ENCODE results near the gene EHD3. TPM values are rescaled to one million over a fixed set of nuclear protein-coding genes. Genes with fewer than 3 reads are reported as not detected.
"Not testable (repeated sequence)": the region's sequence is repeated elsewhere in the genome, so short reads cannot be mapped to it uniquely, and the experiment has no call there.

EHD3 gene
- polyA plus RNA-seq, 1 donor, result 3.6 TPM

- DNase-seq, result no peak
Observed at GRCh38 chr2:31256611-31257382, 22.8 kb downstream of the EHD3 start.

- DNase-seq, result no peak
Observed at GRCh38 chr2:31258351-31258750, 24.4 kb downstream of the EHD3 start.

GRCh38 chr2:31259075-31259474 lies 25.1 kb downstream of the EHD3 start:
- DNase-seq, result no peak

GRCh38 chr2:31260870-31261269 lies 26.9 kb downstream of the EHD3 start:
- no peak for DNase-seq

- DNase-seq, result no peak
Observed at GRCh38 chr2:31263636-31264190, 29.8 kb downstream of the EHD3 start.

- DNase-seq, result no peak
Observed at GRCh38 chr2:31265234-31265633, 31.3 kb downstream of the EHD3 start.

- no peak for DNase-seq
Observed at GRCh38 chr2:31266804-31267203, 32.9 kb downstream of the EHD3 start.

- DNase-seq, result no peak
Observed at GRCh38 chr2:31267437-31268120, 33.6 kb downstream of the EHD3 start.

- no peak for DNase-seq
Observed at GRCh38 chr2:31268344-31268743, 34.4 kb downstream of the EHD3 start.

GRCh38 chr2:31269087-31269486 lies 35.1 kb downstream of the EHD3 start:
- DNase-seq, result no peak

- DNase-seq, result no peak
Observed at GRCh38 chr2:31270131-31270530, 36.2 kb downstream of the EHD3 start.

- DNase-seq, result no peak
Observed at GRCh38 chr2:31270822-31271231, 36.9 kb downstream of the EHD3 start.

- no peak for DNase-seq
Observed at GRCh38 chr2:31271851-31272267, 37.9 kb downstream of the EHD3 start.

GRCh38 chr2:31274401-31275075 lies 40.6 kb downstream of the EHD3 start:
- no peak for DNase-seq

GRCh38 chr2:31275976-31276375 lies 42.0 kb downstream of the EHD3 start:
- DNase-seq, result no peak

- DNase-seq, result no peak
Observed at GRCh38 chr2:31277621-31278020, 43.7 kb downstream of the EHD3 start.

- DNase-seq, result no peak
Observed at GRCh38 chr2:31282634-31283033, 48.7 kb downstream of the EHD3 start.

- DNase-seq, result not testable (repeated sequence)
Observed at GRCh38 chr2:31283193-31283919, 49.4 kb downstream of the EHD3 start.

GRCh38 chr2:31284107-31284506 lies 50.2 kb downstream of the EHD3 start:
- DNase-seq, result no peak

- no peak for DNase-seq
Observed at GRCh38 chr2:31286230-31286629, 52.3 kb downstream of the EHD3 start.

GRCh38 chr2:31286961-31287550 lies 53.1 kb downstream of the EHD3 start:
- no peak for DNase-seq

- DNase-seq, result no peak
Observed at GRCh38 chr2:31287654-31288053, 53.7 kb downstream of the EHD3 start.
